ENCODE results near the gene SERINC5.
"Not testable (repeated sequence)": the region's sequence is repeated elsewhere in the genome, so short reads cannot be mapped to it uniquely, and the experiment has no call there.

The SERINC5 gene

DNA sequence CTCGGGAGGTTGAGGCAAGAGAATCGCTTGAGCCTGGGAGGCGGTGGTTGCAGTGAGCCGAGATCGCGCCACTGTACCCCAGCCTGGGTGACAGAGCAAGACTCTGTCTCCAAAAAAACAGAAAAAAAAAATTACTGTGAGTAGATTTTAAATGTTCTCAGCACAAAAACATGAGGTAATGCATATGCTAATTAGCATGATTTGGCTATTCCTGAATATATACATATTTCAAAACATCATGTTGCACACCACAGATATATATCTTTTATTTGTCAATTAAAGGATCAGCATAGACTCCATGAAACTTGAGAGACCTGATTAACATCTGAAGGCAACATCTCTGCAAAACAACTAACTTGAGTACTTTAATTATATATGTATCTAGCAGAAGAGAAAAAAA is 117.4 kb downstream of the SERINC5 start:
- no peak overlapping the region for H3K4me3 ChIP-seq
- TF ChIP-seq POLR2AphosphoS5 (IDR thresholded peaks at IDR 0.05; ENCODE audit: borderline replicate concordance, low read depth, low read length) (no peak), FOXP2 (optimal IDR thresholded peaks at IDR 0.05; ENCODE audit: control extremely low read depth, extremely low read length, insufficient read depth) (no peak), EZH2 (IDR thresholded peaks at IDR 0.05) (no peak)
- H3K36me3 ChIP-seq (ENCODE audit: insufficient read depth, low read length) = no peaks in the 10 kb centered on the region
- peak overlapping the region; percentile 51; the same call in 1 of the 2 replicates for H3K27ac ChIP-seq
- H3K9me3 ChIP-seq (ENCODE audit: low read depth, low read length) = no peaks in the 10 kb centered on the region
- no peak for DNase-seq (ENCODE audit: low read depth, low spot score)
- no peak overlapping the region for H3K9ac ChIP-seq (ENCODE audit: insufficient read length)

DNA sequence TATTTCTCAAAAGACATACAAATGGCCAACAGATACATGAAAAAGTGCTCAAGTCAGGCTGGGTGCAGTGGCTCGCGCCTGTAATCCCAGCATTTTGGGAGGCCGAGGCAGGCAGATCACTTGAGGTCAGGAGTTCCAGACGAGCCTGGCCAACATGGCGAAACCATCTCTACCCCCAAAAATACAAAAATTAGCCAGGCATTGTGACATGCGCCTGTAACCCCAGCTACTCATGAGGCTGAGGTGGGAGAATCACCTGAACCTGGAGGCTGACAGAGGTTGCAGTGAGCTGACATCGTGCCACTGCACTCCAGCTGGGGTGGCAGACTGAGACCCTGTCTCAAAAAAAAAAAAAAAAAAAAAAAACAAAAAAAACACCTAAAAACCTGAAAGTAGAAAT is 119.0 kb downstream of the SERINC5 start:
- not testable (repeated sequence) for H3K9ac ChIP-seq (ENCODE audit: insufficient read length); H3K27ac ChIP-seq

GRCh38 chr5:80134876-80135275 is 121.0 kb downstream of the SERINC5 start:
- Histone ChIP-seq H3K9ac (ENCODE audit: insufficient read length) (no peak overlapping the region), H3K9me3 (ENCODE audit: low read depth, low read length) (no peaks in the 10 kb centered on the region), H3K36me3 (ENCODE audit: insufficient read depth, low read length) (no peaks in the 10 kb centered on the region), H3K27ac (no peak overlapping the region), H3K4me3 (no peak overlapping the region)
- DNase-seq (ENCODE audit: low read depth, low spot score) = no peak
- no peak for TF ChIP-seq POLR2AphosphoS5 (IDR thresholded peaks at IDR 0.05; ENCODE audit: borderline replicate concordance, low read depth, low read length)
- TF ChIP-seq FOXP2 (optimal IDR thresholded peaks at IDR 0.05; ENCODE audit: control extremely low read depth, extremely low read length, insufficient read depth) = no peak
- TF ChIP-seq EZH2 (IDR thresholded peaks at IDR 0.05) = no peak

More for the DNA sequence above, 119.0 kb downstream of the SERINC5 start:
- not testable (repeated sequence) for H3K9me3 ChIP-seq (ENCODE audit: low read depth, low read length); H3K4me3 ChIP-seq; H3K36me3 ChIP-seq (ENCODE audit: insufficient read depth, low read length); DNase-seq (ENCODE audit: low read depth, low spot score)

DNA sequence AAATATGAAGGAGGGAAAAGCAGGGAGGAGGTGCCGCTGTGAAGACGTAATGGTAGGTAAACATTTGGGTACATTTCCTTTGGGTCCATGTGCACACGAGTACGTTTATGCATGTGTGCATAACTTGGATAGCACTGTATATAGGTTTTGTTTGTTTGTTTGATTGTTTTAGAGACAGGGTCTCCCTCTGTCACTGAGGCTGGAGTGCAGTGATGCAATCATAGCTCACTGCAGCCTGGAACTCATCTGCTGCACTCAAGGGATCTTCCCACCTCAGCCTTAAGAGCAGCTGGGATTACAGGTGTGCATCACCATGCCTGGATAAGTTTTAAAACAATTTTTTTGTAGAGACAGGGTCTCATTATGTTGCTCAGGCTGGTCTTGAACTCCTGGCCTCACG is 126.7 kb downstream of the SERINC5 start:
- no peak overlapping the region for H3K9ac ChIP-seq (ENCODE audit: insufficient read length)
- no peak for DNase-seq (ENCODE audit: low read depth, low spot score)
- H3K27ac ChIP-seq = no peak overlapping the region
- no peaks in the 10 kb centered on the region for H3K36me3 ChIP-seq (ENCODE audit: insufficient read depth, low read length)
- no peak overlapping the region; the same call in 1 of the 2 replicates for H3K4me3 ChIP-seq
- TF ChIP-seq POLR2AphosphoS5 (IDR thresholded peaks at IDR 0.05; ENCODE audit: borderline replicate concordance, low read depth, low read length) = no peak
- H3K9me3 ChIP-seq (ENCODE audit: low read depth, low read length) = no peaks in the 10 kb centered on the region

DNA sequence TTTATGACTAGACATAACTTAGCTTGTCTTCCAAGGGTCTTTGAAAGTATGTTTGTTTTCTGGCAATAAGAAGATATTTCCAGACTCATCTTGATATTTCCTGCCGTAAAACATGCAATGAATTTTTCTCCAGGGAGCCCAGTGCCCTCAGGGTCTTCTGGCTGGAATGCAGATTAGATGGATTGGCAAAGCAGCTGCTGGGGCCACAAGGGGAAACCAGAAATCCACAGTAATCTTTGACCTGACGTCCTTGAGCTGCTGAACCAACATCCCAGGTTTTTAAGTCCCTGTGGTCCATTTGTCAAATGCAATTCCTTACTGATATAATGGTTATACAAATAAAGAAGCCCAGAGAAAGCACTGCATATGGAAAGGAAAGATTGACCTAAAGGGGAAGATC is 127.7 kb downstream of the SERINC5 start:
- Histone ChIP-seq H3K9ac (ENCODE audit: insufficient read length) (no peak overlapping the region), H3K9me3 (ENCODE audit: low read depth, low read length) (no peaks in the 10 kb centered on the region), H3K36me3 (ENCODE audit: insufficient read depth, low read length) (no peaks in the 10 kb centered on the region), H3K27ac (peak overlapping the region; percentile 55; the same call in 1 of the 2 replicates), H3K4me3 (peak overlapping the region; percentile 35)
- TF ChIP-seq FOXP2 (optimal IDR thresholded peaks at IDR 0.05; ENCODE audit: control extremely low read depth, extremely low read length, insufficient read depth) = no peak
- TF ChIP-seq POLR2AphosphoS5 (IDR thresholded peaks at IDR 0.05; ENCODE audit: borderline replicate concordance, low read depth, low read length) = no peak; the same call in 1 of the 2 replicates
- TF ChIP-seq EZH2 (IDR thresholded peaks at IDR 0.05) = no peak
- peak; percentile 69 for DNase-seq (ENCODE audit: low read depth, low spot score)

DNA sequence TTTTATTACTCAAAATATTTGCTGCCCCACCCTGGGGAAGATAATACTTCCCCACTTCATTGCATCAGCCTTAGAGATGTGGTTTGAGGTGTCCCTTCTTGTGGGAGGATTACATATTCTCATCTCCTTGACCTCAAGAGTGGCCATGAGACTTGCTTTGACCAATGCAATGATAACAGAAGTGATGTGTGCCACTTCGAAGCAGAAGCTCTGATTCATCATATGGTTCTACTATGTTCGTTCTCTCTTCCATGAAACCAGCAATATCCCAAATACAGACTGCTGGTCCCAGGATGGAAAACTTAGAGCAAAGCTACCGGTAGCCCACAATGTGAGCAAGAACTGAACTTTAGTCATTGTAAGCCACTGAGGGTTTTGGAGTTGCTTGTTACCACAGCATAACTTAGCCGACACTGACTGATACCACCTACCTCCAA is 128.7 kb downstream of the SERINC5 start:
- Histone ChIP-seq H3K4me3 (no peak overlapping the region), H3K36me3 (ENCODE audit: insufficient read depth, low read length) (no peaks in the 10 kb centered on the region), H3K27ac (no peak overlapping the region), H3K9me3 (ENCODE audit: low read depth, low read length) (no peaks in the 10 kb centered on the region), H3K9ac (ENCODE audit: insufficient read length) (no peak overlapping the region)
- TF ChIP-seq FOXP2 (optimal IDR thresholded peaks at IDR 0.05; ENCODE audit: control extremely low read depth, extremely low read length, insufficient read depth) (no peak), POLR2AphosphoS5 (IDR thresholded peaks at IDR 0.05; ENCODE audit: borderline replicate concordance, low read depth, low read length) (no peak), EZH2 (IDR thresholded peaks at IDR 0.05) (no peak)
- DNase-seq (ENCODE audit: low read depth, low spot score) = no peak

GRCh38 chr5:80125962-80126480 is 129.8 kb downstream of the SERINC5 start:
- Histone ChIP-seq H3K27ac (no peak overlapping the region), H3K4me3 (no peak overlapping the region), H3K9ac (ENCODE audit: insufficient read length) (no peak overlapping the region), H3K36me3 (ENCODE audit: insufficient read depth, low read length) (no peaks in the 10 kb centered on the region), H3K9me3 (ENCODE audit: low read depth, low read length) (no peaks in the 10 kb centered on the region)
- DNase-seq (ENCODE audit: low read depth, low spot score) = no peak
- TF ChIP-seq EZH2 (IDR thresholded peaks at IDR 0.05) = no peak
- TF ChIP-seq POLR2AphosphoS5 (IDR thresholded peaks at IDR 0.05; ENCODE audit: borderline replicate concordance, low read depth, low read length) = no peak
- TF ChIP-seq FOXP2 (optimal IDR thresholded peaks at IDR 0.05; ENCODE audit: control extremely low read depth, extremely low read length, insufficient read depth) = no peak

- no peak for DNase-seq (ENCODE audit: low read depth, low spot score)
- TF ChIP-seq POLR2AphosphoS5 (IDR thresholded peaks at IDR 0.05; ENCODE audit: borderline replicate concordance, low read depth, low read length) (no peak), EZH2 (IDR thresholded peaks at IDR 0.05) (no peak), FOXP2 (optimal IDR thresholded peaks at IDR 0.05; ENCODE audit: control extremely low read depth, extremely low read length, insufficient read depth) (no peak)
- no peak overlapping the region for H3K9ac ChIP-seq (ENCODE audit: insufficient read length)
- H3K27ac ChIP-seq = no peak overlapping the region
- no peaks in the 10 kb centered on the region for H3K9me3 ChIP-seq (ENCODE audit: low read depth, low read length)
- no peak overlapping the region for H3K4me3 ChIP-seq
- H3K36me3 ChIP-seq (ENCODE audit: insufficient read depth, low read length) = no peaks in the 10 kb centered on the region
Measured at GRCh38 chr5:80125022-80125961, 130.6 kb downstream of the SERINC5 start.
